HG03025 (cell line): Measurements from ENCODE around the gene TMEM244.
A peak's percentile ranks its signal among the peaks of the same experiment; 100 is the strongest.
"Not testable (repeated sequence)": the region's sequence is repeated elsewhere in the genome, so short reads cannot be mapped to it uniquely, and the experiment has no call there.

Experiments
- ATAC-seq: cut with Tn5 transposase; IDR thresholded peaks from one replicate; pipeline ENCODE4 v1.9.1; 2021; ENCODE audit warnings: mild to moderate bottlenecking, moderate library complexity; ENCODE audit not compliant: unreplicated experiment, low FRiP score

Gene TMEM244, protein sequence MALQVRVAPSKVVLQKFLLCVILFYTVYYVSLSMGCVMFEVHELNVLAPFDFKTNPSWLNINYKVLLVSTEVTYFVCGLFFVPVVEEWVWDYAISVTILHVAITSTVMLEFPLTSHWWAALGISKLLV

DNA sequence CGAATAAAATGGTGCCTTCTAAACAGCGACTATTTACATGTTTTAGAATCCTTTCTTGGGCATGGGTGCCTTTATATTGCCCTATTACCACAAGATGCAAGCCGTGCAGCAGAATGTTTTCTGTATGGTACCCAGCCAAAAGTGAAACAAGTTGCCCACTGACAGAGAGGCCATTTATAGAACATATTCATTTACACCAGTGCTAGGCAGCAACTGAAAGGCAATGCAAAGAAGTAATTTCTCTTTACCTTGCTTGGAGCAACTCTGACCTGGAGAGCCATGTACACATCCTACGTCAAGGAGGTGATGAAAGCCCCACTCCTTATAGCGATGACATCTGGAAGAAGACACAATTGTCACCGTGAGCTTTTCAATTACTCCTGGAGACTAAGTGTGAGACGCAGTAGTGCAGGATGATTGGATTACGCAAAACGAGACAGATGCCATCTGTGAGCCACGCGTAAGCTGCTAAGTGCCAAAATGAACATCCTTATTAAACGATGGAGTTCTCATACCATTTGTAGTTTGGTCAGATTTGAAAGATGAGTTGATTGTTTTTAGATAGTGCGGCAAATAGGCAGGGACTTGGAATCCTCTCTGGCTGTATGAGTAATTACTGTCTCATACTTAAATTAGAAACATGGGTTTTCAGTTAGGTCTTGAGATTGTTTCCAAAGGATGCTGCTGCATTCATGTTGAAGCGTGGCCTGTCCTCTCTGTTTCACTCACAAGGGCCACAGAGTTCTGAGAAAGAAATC, at the start of gene TMEM244:
Gene TMEM244 (minus strand): TSS at position 408 of the 758 bp plus-strand sequence. CDS start 127 bp downstream, at position 281.
- ATAC-seq, result no peak

DNA sequence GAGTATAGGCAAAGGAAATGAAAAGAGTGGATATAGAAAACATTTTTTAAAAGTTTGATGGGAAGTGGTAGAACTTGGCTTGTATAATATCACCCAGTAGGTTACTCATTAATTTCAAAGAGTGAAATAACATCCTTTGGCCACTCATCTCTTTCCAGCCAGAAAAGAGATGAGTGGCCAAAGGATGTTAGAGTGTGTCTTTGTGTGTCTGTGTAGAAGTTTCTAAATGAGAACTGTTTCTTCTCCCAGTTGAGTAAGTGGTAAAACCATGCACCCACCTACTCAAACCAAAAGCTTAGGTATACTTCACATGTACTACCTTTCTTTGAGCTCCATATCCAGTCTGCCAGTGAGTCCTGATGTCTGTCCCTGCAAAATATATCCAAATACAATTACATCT, 47.7 kb upstream of the TMEM244 start:
- ATAC-seq, result no peak

DNA sequence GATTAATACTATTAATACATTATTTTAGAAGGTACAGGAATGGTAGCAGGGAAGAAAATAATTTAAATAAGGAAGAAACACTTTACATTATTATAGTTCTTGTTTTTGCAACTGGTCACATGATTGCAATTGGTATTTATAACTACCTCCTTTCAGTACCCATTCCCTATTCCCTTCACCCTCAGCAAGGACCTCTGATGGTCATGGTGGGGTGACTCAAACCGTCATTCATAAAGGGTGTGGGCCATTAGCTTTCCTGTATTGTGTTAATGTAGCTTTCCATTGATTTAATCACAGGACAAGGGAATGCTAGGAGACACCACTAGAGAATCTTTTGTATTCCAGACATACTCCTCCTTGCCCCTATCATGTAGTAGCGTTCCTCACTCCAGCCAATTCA, 47.2 kb upstream of the TMEM244 start:
- no peak for ATAC-seq

DNA sequence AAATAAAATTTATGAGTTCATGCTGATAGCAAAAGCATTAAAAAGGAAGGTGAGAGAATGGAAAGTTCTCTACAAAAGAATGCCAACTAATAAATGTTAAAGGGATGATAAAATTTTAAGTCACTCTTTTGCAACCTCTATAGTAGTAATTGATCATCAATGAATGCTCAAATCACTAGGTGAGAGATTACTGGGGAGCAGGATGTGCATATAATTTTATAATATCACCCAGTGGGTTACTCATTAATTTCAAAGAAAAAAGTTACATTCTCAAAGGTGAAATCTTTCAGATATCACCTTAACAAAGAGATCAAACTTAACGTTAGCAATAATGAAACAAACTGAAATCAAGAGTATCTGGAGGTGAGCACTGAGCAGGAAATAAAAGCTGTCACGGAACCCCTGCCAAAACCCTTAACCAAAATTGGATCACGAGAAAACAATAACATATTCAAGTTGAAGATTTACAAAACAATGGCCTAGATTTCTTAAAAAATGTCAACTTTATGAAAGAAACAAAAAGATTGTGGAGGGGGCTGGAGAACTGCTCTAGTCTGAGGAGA, 45.5 kb upstream of the TMEM244 start:
- ATAC-seq, result no peak

DNA sequence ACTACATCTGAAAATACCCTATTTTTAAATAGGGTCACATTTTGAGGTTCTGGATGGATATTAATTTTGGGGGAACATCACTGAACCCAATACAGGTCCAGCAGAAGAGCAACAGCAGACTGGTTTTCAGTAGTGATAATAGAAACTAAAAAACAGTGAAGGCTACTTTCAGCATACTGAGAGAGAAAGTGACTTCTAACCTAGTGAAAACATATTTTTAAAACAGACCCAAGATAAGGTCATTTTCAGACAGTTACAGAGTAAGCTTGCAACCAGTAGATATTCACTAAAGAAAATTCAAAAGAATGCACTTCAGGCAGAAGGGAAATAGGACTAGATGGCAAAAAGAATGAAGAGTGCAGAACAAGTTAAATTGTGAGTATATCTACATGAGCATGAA, 42.0 kb upstream of the TMEM244 start:
- peak; percentile 91 for ATAC-seq

DNA sequence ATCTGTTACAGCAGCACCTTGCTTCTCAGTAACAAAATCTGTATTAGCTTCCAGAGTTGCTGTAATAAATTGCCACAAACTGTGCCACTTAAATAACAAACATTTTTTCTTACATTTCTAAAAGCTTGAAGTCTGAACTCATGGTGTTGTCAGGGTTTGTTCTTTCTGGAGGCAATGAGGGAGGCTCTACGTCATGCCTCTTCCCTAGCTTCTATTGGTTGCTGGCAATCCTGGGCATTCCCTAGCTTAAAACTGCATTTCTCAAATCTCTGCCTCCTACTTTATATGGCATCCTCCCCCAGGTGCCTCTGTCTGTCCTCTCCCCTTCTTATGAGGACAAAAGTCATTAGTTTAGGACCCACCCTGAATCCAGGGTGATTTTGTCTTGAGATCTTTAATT, 41.6 kb upstream of the TMEM244 start:
- ATAC-seq, result peak; percentile 7

DNA sequence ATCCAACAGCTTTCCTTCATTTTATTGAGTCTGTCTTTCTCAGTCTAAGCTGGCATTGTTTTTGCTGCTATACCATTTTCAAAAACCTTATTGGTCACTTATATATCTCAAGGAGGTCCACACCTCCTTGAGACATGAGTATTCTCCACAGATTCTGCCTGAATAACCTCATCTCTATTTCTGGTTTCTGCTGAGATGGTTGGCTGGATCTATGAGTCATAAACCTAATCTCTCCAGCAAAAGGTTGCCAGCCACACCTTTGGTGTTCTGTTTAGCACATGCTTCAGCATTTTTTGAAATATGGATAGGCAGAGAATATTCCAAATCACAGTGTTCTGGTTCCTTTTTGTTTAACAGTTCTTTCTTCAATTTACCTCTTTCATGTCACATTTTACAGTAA, 40.8 kb upstream of the TMEM244 start:
- ATAC-seq, result no peak

DNA sequence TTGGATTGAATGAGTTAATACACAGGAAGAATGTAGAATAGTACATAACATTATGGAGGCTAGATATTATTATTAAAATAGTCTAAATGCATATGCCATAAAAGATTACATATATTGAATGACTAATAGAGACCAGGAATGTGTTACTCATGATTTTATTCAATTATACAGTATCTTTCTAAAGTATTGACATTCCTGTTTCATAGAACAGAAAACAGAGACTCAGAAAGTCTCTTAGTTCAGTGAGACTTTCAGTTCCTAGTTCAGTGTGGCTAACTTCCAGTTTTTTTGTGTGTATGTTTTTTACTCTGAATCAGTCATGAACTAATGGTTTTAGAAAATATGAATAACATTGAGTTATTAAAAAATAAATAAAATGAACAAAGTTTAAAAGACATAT, 34.6 kb upstream of the TMEM244 start:
- peak; percentile 67 for ATAC-seq

DNA sequence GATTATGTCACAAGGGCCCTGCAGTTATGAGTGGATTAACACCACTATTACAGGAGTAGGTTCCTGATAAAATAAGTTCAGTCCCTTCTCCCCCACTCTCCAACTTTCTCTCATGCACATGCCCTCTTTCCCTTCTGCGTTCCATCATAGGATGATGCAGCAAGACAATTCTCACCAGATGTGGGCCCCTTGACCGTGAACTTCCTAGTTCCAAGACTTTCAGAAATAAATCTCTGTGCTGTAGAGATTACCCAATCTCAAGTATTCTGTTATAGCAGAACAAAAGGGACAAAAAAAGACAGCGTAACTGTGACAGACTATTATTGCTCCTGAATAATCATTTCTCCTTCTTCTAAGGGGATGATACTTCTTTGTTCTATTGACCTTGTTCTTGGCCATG, 33.8 kb upstream of the TMEM244 start:
- no peak for ATAC-seq

DNA sequence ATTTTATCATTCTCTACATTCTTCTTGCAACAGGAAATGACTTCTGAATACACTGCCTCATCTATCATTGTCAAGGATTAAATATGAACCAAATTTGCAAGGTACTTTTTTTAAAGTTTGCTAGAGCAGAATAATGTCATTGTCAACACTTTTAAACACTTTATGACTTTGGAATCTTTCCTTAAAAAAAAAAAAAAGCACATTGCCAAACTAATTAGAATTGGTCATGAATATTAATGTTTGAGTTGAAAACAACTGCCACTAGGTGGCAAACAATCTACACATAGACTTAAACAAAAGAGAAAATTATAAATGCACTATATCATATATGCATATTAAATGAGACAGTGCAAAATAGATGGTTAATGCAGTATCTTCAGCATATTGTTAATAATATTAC, 32.5 kb upstream of the TMEM244 start:
- no peak for ATAC-seq

DNA sequence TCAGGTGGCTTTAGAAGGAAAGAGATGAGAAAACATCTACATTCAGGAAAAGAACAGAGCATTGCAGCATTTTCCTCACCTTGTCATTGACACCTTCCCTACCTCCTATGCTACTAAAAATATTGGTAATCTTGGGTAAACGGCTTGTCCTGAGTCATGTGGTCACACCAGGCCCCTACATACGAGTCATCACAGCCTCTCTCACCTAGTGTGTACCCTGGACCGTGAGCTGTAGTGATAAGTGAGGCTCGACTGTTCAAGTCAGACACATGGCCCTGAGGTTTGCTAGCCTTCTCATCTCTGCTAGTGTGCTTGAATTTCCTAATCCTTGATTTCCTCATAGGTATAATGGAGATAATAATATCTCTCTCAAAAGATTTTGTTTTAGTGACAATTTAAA, 29.6 kb upstream of the TMEM244 start:
- ATAC-seq, result no peak

DNA sequence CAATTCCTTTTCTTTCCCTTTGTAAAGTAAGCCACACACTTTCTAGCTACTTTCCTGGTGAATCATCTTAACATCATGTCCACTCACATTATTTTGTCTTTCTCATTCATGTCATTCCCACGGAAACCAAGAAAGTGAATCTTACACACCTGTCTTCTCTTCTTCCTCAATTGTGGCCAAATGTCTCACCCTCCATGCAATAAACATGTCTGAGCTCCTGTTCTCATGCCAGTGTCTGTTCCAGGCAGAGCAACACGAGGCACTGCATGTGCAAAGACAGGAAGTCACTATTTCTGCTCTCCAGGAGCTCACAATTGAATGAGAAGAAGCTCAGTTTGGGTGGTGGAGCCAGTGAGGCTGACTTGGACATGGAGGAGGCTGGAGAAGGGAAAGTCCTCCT, 29.0 kb upstream of the TMEM244 start:
- no peak for ATAC-seq

DNA sequence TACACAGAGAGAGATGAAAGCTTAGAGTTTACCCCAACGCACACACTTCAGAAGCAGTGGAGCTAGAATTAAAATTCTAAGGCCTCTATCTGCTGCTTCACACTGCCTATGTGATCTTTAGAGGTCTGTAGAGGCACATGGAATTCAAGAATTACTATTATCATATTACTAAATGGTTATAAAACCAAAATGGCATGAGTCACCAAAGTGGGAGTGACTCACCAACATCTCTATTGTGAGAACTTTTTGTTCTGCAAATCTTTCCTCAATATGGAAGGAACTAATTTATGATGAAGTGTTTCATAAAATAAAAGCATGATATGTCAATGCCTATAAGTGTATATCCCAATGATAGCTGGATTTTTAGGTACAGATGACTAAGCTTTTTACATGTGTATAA, 28.5 kb upstream of the TMEM244 start:
- ATAC-seq, result no peak

DNA sequence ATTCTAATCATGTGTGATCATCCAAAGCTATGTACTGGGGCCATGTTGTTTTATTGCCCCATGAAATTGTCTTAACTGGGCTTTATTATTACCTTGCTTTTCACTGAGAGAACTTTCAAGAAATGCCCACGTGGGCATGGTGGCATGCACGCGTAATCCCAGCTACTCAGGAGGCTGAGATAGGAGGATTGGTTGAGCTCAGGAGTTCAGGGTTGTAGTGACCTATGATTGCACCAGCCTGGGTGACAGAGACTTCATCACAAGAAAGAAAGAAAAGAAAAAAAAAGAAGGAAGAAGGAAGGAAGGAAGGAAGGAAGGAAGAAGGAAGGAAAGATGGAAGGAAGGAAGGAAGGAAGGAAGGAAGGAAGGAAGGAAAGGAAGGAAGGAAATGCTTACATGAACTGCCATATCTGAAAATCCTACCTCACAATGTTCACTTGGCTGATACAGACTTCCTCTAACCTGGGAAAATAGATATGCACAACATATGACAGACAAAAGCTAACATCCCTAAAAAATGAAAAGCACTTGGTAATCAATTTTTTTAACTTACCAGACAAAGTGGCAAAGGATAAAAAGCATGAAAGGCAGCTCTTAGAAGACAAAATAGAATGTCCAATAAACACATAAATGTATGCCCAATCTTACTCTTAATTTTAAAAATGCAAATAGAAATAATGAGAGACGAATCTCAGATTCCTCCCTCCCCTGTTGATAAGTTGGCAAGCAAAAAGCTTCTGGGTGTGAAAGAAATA, 25.5 kb upstream of the TMEM244 start:
- no peak for ATAC-seq

DNA sequence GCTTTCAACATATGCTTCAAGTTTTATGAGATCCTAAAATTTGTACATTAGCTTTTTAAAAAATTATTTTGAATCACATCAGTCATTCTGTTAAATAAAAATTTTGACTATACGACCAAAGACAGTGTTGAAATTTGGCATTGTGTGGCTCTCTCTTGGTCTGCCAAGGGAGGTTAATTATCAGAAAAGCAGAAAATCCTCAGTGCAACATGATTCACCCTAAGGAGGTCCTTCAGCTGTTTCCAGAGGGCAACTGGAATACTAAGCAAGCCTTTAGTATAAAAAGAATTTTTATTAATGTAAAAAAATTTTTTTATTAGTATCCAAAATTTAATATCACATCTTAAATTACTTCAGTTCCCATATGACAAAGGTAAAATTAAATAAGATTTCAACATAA, 23.1 kb upstream of the TMEM244 start:
- no peak for ATAC-seq

DNA sequence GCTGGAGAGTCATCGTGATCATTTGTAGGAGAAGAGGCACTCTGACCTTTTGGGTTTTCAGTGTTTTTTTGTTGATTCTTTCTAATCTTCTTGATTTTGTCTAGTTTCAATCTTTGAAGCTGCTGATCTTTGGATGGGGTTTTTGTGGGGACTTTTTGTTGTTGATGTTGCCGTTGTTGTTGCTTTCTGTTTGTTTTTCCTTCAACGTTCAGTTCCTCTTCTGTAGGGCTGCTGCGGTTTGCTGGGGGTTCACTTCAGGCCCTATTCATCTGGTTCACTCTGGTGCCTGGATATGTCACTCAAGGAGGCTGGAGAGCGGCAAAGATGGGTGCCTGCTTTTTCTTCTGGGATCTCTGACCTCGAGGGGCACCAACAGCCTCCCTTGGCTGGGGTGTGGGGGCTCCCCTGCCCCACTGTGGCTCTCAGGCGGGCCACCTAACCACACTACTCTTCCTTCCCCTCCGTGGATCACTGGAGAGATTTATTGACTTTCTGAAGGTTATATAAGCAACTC, 21.5 kb upstream of the TMEM244 start:
- ATAC-seq, result peak; percentile 96

DNA sequence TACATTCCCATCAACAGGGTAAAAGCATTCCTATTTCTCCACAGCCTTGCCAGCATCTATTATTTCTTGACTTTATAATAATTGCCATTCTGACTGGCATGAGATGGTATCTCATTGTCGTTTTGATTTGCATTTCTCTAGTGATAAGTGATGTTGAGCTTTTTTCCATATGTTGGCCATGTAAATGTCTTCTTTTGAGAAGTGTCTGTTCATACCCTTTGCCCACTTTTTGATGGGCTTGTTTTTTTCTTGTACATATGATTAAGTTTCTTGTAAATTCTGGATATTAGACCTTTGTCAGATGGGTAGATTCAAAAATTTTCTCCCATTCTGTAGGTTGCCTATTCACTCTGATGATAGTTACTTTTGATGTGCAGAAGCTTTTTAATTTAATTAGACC, 16.8 kb upstream of the TMEM244 start:
- not testable (repeated sequence) for ATAC-seq

DNA sequence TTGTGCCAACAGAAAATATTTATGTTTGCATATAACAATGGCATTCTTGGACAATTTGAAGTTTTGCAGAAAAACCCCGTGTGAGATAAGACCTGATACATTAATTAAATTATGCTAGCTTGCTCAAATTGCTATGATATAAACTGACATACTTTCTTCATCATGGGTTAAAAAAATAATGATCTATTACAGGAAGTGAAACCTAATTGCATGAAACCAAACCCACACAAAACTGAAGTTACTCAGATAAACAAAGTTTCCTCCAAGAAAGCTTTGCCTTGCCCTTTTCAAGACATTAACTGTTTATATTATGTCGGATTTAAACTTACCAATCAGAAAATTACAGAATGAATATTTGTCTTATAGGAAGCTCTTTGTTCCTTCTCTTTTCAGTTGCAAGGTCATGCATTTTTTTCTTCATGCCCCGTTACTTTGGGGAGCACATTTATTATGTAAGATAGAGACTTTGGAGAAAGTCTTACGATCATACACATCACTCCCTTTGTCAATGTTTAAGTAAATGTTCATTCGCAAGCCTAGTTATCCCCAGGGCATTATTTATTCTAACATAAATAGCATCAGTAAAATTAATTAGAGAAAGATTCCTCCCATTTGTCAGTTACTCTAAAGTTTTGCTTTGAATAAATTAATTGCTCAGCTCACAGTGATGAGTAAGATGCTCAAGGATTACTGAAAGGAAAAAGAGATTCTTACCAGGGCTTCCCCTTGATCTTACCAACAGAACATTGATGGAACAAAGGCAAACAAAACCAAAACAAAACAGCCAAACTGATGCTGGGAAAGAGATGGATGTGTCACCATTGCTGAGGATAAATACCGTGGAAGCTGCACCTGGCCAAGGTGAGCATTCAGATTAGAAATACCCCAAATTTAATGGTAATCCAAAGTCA, 14.8 kb upstream of the TMEM244 start:
- ATAC-seq, result peak; percentile 95

DNA sequence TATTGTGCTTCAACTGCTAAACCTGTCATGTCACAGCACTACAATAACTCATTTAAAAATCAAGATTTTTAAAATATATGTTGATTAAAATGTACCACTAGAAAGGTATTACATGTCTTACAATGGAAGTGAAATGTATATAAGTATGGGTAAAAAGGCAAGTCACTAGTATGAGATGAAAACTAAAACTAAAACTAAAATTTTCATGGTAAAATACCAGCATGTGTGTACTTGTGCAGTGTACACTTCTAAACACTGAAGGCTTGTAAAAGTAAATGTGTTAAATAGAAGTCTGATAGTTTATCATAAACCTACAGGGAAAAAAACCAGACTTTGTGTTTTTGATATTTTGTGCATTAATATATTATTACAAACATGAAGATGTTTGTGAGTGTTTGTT, 13.7 kb upstream of the TMEM244 start:
- no peak for ATAC-seq

DNA sequence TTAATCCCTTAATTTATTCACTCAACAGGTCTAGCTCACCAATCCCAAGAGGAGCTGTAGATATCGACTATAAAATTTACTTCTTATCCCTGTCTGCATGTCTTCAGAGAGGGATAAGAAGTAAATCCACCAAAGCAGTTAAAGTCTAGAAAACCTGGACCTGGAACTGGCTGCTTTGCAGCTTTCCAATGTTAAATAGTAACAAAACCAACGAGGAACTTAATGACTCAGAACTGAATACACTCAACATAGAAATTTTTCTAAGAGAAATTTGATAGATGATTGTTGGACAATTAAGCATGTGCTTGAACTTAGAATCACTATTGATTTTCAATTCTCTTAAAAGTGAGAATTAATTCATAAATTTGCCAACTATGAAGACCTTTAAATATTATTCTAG, 11.5 kb upstream of the TMEM244 start:
- no peak for ATAC-seq
